ENCODE results near the gene UBE2V1.
"Not testable (repeated sequence)": the region's sequence is repeated elsewhere in the genome, so short reads cannot be mapped to it uniquely, and the experiment has no call there.

The UBE2V1 gene

GRCh38 chr20:50112512-50113419 is at the start of gene UBE2V1:
Gene UBE2V1, minus strand, starts transcription at chr20:50113150. Its CDS starts 22 bp downstream, at chr20:50113128.
- peak; percentile 91 for DNase-seq

- DNase-seq = not testable (repeated sequence)
Observed at GRCh38 chr20:50161494-50161893, 48.5 kb upstream of the UBE2V1 start.

DNA sequence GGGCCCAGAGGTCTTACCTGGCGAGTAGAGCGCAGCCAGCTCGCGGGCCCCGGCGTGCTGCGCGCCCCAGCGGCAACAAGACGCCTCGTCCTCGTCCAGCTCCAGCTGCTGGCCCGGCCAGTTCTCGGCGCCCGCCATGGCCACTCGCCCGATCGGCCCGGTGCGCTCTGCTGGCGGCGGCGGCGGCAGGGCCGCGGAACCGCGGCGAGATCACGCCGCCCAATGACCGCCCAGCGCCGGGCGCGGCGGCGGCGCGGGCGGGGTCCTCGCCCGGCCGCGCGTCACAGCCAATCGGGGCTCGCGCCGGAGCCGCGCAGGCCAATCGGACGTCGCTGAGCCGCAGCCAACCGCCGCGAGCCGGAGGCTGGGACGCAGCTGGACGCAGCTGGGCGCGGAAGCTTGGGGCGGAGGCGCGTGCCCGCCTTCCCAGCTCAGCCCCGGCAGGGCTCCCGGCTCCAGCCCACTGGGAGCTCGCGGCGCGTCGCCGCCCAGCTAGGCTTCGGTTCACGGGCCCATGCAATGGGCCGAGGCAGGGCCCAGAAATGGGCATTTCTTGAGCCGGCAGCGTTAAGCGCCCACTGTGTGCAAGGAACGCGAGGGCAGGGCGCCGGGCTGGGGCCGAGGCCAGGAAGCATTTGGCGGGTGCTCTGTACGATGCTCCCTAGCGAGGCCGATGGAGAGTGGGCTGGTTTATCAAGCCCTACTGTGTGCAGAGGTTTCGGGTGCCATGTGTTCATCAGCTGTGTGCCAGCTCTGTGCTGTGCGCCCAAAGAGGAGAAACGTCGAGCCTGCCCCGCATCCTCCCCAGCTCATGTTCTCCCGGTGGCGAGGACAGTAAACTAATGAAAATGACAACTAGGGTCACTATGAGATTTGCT is 40.8 kb upstream of the UBE2V1 start, which contains the start of gene PEDS1:
TSS of gene PEDS1 (minus strand) at position 224 of the 878 bp plus-strand sequence. CDS start at position 138, 86 bp downstream.
- peak; percentile 87 for DNase-seq

- no peak for DNase-seq
Observed at GRCh38 chr20:50153153-50153499, 40.2 kb upstream of the UBE2V1 start.

DNA sequence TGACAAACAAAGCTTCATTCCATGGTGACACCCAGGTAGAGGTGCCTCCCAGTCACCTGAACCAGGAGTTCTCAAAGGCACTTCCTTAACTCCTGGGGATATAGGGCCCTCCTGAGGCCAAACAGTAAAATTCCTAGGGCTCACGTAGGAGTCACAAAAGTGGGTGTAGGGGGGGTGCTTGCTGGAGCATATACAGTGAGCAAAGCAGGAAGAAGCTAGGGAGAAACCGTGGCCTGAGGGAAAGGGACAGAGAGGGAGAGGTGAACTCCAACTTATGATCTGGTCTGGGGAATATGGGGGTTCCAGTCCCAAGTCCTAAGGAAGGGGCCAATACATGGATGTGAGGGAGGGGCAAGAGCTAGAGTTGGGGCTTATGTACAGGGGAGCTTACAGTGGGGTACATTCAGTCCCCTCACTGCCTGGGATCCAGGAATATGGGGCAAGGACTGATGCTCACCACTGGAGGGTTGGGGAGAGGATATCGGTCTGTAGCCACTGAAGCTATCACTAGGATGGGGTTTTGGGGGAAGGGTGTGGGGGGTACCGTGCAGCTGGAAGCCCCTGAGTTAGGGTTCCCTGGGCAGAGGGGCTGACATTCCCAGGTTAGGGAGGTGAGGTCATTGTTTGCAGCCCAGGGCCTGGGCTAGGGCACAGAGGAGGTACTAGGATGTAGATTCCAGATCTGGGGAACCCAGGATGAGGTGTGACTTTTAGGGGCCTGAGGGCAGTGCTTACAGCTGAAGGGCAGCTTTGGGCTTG is 39.6 kb upstream of the UBE2V1 start:
- DNase-seq = no peak

DNA sequence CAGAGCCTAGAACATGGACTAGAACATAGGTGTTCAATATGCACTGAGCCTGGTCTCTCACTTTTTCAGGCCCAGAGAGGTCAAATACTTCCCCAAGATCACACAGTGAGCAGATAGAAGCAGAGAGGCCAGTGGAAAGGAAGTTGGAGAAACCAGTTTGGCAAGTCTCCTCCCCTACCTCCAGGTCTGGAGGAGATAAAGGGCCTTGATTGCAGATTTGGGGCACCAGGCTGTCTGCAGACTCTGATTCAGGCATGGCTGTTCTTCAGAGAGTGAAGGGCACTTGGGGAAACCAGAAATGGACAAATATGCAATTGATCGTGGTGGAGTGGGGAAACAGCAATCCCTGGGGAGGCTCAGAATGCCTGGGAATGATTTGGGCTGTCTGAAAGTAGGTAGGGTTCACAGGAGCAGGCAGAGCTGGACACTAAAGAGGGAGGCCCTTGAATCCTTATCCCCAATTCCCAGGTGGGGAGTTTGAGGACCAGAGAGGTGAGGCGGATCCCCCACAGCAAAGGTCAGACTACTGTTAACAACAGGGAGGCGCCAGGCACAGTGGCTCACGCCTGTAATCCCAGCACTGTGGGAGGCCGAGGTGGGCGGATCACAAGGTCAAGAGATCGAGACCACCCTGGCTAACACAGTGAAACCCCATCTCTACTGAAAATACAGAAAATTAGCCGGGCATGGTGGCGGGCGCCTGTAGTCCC is 38.2 kb upstream of the UBE2V1 start:
- no peak for DNase-seq

DNA sequence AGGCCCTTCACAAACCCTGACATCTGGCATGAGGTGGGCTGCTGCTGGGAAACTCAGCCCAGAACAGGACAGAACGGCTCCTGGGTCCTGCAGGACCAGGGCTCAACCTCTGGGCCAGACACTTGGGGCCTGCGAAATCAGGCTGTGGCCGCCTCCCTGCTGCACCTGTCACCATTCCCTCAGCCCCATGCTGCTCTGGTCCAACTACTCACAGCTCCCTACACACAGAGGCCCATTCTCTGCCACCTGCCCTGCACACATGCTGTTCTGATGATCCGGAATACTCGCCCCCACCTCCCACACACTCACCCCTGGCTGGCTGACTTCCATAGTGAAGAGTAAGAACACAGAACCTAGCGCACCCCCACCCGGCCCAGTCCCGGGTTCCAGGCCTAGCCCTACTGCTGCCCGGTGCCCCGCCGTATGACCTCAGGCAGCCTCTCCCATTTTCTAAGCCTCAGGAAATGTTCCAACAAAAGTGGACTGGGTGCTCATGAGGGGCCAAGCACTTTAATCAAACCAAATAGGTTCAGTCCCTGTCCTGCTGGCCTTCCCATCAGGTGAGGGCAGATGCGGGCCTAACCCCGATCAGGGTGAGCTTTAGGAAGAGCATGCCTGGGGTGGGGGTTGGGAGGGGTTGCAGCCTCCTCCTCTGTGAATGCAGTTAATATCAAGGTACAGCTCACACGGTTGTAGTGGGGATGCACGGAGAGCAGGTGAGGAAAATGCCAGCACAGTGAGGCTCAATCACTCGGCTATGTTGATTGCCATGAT is 36.7 kb upstream of the UBE2V1 start:
- no peak for DNase-seq

DNA sequence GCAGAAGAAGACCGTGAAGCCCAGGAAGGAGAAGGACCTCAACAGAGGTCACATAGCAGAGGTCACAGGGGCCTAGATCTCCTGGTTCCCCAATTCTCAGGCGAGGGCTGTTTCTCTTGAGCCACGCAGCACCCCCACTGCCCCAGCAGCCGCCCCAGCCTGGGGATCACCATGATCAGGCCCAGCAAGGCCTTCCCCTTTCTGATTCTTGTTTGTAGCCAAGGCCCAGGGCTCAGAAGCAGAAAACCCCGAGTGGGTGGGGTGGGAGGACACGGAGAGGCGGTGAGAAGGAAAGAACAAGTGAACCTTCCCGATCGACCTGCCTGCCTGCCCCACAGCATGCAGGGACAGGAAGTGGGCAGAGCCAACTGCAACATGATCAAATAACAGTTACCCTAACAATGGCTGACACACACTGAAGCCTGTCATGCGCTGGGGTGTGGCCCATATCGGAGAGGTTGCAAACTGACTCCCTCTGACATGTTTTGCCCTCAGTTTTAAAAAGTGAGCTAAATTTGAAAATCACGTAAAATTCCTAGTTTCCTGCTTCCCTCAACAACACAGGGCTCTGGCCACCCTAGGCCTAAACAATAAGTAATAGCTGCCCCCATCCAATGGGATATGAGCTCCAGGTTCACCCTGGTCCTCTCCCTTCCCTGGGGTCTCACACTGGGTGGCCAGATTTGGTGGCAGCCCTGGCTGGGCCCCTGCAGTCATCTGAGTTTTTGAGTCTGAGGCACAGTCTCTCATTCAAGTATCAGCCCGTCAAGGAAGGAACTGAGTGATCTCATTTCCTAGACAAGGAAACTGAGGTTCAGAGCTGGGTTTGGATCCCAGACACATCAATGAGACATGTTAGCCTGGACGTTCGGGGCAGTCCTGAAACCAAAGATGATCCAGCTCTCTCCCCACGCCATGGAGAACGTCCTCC is 34.0 kb upstream of the UBE2V1 start:
- peak; percentile 73 for DNase-seq

DNA sequence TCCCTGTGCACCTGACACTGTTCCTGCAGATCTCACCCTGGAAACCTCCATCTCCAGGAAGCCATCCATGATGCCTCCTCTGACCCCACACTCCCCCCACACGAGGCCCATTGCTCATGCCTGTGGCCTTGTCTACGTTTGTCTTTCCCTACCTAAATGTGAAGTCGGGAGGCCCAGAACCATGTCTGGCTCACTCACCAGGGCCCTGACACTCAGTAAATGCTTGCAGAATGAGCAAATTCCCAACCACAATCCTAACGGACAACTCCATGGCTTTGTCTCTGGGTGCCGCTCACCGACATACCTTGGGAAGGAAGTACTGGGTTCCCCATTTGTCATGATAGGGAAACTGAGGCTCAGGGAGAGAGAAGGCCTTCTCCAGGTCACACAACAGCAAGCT is 33.3 kb upstream of the UBE2V1 start:
- no peak for DNase-seq

DNA sequence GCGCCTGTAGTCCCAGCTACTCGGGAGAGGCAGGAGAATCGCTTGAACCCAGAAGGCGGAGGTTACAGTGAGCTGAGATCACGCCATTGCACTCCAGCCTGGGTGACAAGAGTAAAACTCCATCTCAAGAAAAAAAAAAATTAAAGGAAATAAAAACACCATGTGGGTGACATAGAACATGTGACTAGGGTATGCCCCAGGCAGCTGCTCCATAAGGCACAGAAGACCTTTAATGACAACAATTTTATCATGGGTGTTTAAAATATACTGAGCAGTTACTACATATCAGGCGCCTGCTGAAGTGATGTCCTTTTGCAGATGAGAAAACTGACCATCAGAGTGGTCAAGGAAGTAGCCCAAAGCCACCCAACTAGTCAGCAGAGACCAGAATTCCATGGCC is 32.6 kb upstream of the UBE2V1 start:
- no peak for DNase-seq

GRCh38 chr20:50144362-50144761 is 31.4 kb upstream of the UBE2V1 start:
- no peak for DNase-seq

GRCh38 chr20:50142812-50143211 is 29.9 kb upstream of the UBE2V1 start:
- no peak for DNase-seq

- no peak for DNase-seq
Observed at GRCh38 chr20:50141811-50142561, 29.0 kb upstream of the UBE2V1 start.

- DNase-seq = no peak
Observed at GRCh38 chr20:50141018-50141675, 28.2 kb upstream of the UBE2V1 start.

GRCh38 chr20:50140339-50140859 is 27.4 kb upstream of the UBE2V1 start:
- DNase-seq = no peak

GRCh38 chr20:50138479-50139393 is 25.8 kb upstream of the UBE2V1 start:
- no peak for DNase-seq

- DNase-seq = no peak
Observed at GRCh38 chr20:50138120-50138478, 25.1 kb upstream of the UBE2V1 start.

GRCh38 chr20:50137702-50138101 is 24.8 kb upstream of the UBE2V1 start:
- DNase-seq = not testable (repeated sequence)
